ENCODE data around the gene NCAM2.

DNA sequence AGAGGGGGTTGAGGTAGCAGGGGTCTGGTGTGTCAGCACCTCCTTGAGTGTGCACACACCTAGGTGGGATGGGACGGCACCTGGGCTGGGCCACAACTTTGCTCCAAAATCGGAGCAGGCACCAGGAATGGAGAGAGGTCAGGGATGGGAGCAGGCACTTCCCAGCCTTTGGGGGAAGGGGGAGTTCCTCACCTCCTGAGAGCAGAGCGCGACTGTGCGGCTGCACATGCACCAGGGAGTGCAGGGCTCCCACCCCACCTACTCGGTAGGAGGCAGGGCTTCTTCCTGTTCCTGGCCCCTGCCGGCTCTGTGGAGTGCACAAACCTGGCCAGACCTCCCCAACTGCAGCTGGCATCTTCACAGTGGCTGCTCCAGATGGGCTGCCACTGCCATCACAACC, 399.3 kb downstream of the NCAM2 start:
- TF ChIP-seq, protein P1, sequence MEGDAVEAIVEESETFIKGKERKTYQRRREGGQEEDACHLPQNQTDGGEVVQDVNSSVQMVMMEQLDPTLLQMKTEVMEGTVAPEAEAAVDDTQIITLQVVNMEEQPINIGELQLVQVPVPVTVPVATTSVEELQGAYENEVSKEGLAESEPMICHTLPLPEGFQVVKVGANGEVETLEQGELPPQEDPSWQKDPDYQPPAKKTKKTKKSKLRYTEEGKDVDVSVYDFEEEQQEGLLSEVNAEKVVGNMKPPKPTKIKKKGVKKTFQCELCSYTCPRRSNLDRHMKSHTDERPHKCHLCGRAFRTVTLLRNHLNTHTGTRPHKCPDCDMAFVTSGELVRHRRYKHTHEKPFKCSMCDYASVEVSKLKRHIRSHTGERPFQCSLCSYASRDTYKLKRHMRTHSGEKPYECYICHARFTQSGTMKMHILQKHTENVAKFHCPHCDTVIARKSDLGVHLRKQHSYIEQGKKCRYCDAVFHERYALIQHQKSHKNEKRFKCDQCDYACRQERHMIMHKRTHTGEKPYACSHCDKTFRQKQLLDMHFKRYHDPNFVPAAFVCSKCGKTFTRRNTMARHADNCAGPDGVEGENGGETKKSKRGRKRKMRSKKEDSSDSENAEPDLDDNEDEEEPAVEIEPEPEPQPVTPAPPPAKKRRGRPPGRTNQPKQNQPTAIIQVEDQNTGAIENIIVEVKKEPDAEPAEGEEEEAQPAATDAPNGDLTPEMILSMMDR (IDR thresholded peaks at IDR 0.05): no peak
- no peak for TF ChIP-seq EZH2 (IDR thresholded peaks at IDR 0.05; ENCODE audit: borderline replicate concordance, insufficient read depth, low read depth, low read length, poor library complexity, severe bottlenecking)
